ENCODE results near the gene BNC1. TPM values are rescaled to one million over a fixed set of nuclear protein-coding genes. Genes with fewer than 3 reads are reported as not detected.

Gene BNC1
- total RNA-seq, 1 donor from 2014 or later: not detected

DNA sequence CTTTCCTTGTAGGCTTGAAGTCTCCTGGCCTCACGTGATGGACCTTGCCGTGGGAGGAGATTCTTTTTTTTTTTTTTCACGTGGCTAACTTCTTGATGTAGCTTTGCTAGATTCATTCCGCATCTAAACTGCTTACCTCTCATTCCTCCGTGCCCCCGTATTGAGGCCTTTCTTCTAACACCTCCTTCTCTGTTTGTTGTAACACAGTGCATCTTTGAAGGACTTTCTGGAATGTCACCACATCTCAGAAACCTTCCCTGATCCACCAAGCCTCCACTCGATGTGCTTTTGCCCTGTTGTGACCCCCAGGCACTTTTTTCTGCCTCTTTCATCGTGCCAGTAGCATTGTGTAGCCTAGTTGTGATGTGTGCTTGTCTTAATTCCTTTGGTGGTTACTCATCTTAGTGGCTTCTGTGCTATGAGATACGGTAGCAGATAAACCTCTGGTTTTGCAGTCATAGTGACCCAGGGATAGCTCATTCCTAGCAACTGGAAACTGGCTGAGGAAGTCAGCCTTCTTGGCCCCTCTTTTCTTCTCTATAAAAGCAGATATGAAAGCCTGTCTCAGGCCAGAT lies 1.6 kb upstream of the BNC1 start:
- Histone ChIP-seq H3K9me3 (no peaks in the 10 kb centered on the region), H3K27me3 (peaks cover 12% of the 10 kb centered on the region), H3K27ac (no peak overlapping the region), H3K4me1 (peaks cover 0 to 4% of the 10 kb centered on the region in 2 donors), H3K36me3 (no peaks in the 10 kb centered on the region), H3K4me3 (no peak overlapping the region)
- TF ChIP-seq, protein P1, sequence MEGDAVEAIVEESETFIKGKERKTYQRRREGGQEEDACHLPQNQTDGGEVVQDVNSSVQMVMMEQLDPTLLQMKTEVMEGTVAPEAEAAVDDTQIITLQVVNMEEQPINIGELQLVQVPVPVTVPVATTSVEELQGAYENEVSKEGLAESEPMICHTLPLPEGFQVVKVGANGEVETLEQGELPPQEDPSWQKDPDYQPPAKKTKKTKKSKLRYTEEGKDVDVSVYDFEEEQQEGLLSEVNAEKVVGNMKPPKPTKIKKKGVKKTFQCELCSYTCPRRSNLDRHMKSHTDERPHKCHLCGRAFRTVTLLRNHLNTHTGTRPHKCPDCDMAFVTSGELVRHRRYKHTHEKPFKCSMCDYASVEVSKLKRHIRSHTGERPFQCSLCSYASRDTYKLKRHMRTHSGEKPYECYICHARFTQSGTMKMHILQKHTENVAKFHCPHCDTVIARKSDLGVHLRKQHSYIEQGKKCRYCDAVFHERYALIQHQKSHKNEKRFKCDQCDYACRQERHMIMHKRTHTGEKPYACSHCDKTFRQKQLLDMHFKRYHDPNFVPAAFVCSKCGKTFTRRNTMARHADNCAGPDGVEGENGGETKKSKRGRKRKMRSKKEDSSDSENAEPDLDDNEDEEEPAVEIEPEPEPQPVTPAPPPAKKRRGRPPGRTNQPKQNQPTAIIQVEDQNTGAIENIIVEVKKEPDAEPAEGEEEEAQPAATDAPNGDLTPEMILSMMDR (IDR thresholded peaks at IDR 0.05): no peak
- intact Hi-C loops (cut with DNase I): no loop called here
- DNase-seq (ENCODE audit: low spot score in 2 of 2): no peak

DNA sequence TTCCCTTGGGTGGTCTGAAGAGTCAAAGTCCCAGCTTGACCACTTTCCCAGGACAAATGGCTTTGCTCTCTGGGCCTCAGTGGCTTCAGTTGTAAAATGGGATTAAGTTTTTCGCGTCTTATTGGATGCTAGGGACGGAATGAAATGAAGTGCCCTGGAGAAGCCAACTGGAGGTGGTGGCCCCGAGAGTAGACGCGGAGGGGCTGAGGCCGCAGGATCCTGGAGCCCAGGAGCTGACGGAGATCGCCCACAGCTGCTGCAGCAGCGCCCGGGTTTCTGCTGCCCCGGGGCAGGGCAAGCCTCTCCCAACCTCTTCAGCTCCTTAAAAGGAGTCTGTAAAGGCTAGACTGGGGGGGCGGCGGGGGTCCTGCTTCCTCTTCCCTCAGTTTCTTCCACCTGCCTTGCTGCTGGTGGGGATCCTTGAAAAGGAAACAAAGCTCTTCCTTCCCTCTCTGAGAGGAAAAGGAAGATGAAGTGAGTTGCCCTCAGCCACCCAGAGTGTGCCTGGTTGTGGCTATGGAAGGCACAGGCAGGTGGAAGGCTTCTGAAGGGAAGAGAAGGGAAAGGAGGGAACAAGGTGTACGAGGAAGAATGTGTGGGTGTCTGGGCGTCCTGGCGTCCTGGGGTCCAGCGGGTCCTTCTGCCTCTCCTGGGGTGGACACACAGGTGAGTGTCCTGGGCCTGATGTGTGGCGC lies 967 bp upstream of the BNC1 start:
- no peak for DNase-seq (ENCODE audit: low spot score in 2 of 2)
- intact Hi-C loops (cut with DNase I): no loop called here
- H3K4me1 ChIP-seq: peaks cover 0 to 4% of the 10 kb centered on the region in 2 donors
- H3K36me3 ChIP-seq: no peaks in the 10 kb centered on the region
- no peak overlapping the region for H3K27ac ChIP-seq
- TF ChIP-seq, protein P1 (IDR thresholded peaks at IDR 0.05): no peak
- H3K9me3 ChIP-seq: no peaks in the 10 kb centered on the region
- H3K27me3 ChIP-seq: peaks cover 12% of the 10 kb centered on the region
- no peak overlapping the region for H3K4me3 ChIP-seq

DNA sequence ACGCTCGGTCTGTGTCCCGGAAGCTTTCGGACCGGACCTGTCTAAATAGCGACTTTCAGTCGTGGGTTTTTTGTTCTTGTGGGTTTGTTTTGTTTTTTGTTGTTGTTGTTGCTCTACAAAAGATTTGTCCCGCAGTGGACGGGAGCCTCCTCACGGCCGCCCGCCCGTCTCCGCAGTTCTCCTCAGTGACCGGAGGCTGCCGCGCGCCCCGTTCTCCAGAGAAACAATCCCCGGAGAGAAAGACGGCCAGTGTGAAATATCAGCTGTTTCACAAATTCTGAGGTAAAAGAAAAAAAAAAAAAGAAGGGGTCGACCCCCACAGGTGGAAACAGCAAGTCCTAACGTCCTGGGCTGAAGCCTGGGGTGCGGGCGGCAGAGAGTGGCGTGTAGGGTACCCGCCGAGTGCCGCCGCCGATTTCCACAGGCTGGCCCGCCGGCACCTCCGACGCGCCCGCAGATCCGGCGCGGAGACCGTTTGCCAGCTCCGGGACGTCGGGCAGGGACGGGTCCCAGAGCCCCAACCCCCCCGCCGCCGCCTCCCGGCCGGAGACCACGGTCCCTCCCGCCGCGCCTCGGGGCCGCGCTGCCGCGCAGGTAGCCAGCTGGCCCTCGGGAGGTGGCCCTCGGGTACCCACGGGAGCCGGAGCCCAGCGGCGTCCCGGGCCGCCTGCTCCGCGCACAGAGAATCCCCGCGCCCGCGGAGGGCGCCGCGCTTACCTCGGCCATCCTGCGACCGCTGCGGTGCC lies 478 bp downstream of the BNC1 start:
- H3K9me3 ChIP-seq: no peaks in the 10 kb centered on the region
- intact Hi-C loops (cut with DNase I): no loop called here
- DNase-seq (ENCODE audit: low spot score in 2 of 2): no peak
- TF ChIP-seq, protein P1 (IDR thresholded peaks at IDR 0.05): no peak
- H3K4me3 ChIP-seq: peak overlapping the region; percentile 46 to 56
- H3K36me3 ChIP-seq: no peaks in the 10 kb centered on the region
- no peak overlapping the region for H3K27ac ChIP-seq
- peaks cover 0 to 4% of the 10 kb centered on the region in 2 donors for H3K4me1 ChIP-seq
- peaks cover 12% of the 10 kb centered on the region for H3K27me3 ChIP-seq

DNA sequence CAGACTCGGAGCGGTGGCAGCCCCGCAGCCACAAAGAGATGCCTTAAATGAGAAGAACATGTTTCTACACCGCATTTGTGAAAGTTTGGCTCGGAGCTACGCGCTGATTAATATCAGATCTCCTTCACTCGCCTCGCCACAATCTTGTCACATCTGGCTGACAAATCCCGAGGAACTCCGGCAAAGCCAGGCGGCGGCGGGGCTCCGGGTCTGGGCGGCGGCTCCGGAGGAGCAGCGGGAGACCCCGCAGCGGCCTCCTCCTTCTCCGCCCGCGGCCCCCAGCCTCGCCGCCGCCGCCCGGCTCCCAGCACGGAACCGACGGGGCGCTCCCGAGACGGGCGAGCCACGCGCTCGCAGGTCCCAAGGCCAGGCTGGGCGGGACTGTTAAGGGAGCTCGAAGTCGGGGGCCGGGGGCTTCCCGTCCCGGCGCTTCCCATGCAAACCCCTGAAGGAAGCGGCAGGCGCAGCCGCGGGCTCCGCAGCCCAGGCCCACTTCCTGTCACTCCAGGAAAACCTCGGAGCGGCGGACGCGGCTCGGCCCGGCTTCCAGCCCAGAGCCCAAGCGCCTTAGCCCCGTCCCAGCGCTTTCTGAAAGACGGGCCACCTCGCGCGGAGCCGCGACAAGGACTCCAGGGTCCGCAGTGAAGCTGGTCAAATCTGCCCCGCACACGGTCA lies 1.2 kb downstream of the BNC1 start:
- H3K9me3 ChIP-seq: no peaks in the 10 kb centered on the region
- TF ChIP-seq, protein P1 (IDR thresholded peaks at IDR 0.05): no peak
- no peaks in the 10 kb centered on the region for H3K36me3 ChIP-seq
- H3K4me1 ChIP-seq: peaks cover 0 to 4% of the 10 kb centered on the region in 2 donors
- peaks cover 12% of the 10 kb centered on the region for H3K27me3 ChIP-seq
- peak overlapping the region; percentile 46 to 56 for H3K4me3 ChIP-seq
- no peak overlapping the region for H3K27ac ChIP-seq
- intact Hi-C loops (cut with DNase I): no loop called here
- DNase-seq (ENCODE audit: low spot score in 2 of 2): no peak

DNA sequence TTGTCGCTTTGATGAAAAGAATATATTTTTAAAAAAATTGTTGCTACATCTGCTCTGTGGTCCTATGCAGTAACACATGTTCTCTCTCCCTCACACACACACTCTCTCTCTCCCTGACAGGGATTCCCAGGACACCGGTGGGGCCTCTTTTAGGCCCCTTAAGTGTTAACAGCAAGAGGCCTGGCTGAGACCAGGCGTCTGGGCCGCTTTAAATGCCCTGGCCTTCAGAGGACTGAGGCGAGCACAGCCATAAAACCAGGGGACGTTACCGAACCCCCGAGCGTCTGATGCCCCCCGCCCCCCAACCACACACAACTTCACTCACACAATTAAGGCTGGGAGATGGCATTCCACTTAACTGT lies 1.7 kb downstream of the BNC1 start:
- Histone ChIP-seq H3K27me3 (peaks cover 12% of the 10 kb centered on the region), H3K27ac (no peak overlapping the region), H3K9me3 (no peaks in the 10 kb centered on the region), H3K36me3 (no peaks in the 10 kb centered on the region), H3K4me1 (peaks cover 0 to 4% of the 10 kb centered on the region in 2 donors), H3K4me3 (no peak overlapping the region)
- no peak for DNase-seq (ENCODE audit: low spot score in 2 of 2)
- TF ChIP-seq, protein P1 (IDR thresholded peaks at IDR 0.05): no peak
- intact Hi-C loops (cut with DNase I): no loop called here

Measured in ascending aorta (tissue), 2 donors.